Amniotic stem cell (primary cell): ENCODE results near the gene RSPH3.
"Not testable (repeated sequence)": the region's sequence is repeated elsewhere in the genome, so short reads cannot be mapped to it uniquely, and the experiment has no call there.

Experiments
- DNase-seq: peaks from one replicate; lab custom pipeline; 2025; lab: John Stamatoyannopoulos, UW

The RSPH3 gene

DNA sequence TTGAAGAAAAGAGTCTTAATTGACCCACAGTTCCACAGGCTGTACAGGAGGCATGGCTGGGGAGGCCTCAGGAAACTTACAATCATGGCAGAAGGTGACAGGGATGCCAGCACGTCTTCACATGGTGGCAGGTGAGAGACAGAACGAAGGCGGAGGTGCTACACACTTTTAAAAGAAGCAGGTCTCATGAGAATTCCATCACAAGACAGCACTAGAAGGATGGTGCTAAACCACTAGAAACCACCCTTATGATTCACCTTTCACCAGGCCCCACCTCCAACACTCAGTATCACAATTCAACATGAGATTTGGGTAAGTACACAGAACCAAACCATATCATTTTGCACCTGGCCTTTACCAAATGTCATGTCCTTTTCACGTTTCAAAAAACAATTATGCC, 23.9 kb upstream of the RSPH3 start:
- no peak for DNase-seq

DNA sequence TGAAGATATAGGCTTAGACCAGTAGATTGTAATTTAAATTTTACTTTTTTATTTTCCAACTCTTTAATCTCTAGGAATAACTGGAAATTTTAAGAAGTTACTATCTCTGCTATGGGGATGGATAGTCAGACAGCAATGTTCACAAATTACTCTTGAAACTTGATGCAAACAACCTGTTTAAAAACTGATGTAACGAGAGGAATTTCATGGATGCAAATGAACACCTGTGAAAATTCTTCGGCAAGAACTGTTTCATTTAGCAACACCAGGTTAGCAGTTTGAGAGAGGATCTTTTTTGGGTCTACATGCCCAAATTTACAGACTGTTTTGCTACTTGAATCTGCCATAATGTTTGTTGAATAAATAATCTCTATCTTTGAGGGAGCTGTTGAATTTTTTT, 20.0 kb upstream of the RSPH3 start:
- DNase-seq = no peak

DNA sequence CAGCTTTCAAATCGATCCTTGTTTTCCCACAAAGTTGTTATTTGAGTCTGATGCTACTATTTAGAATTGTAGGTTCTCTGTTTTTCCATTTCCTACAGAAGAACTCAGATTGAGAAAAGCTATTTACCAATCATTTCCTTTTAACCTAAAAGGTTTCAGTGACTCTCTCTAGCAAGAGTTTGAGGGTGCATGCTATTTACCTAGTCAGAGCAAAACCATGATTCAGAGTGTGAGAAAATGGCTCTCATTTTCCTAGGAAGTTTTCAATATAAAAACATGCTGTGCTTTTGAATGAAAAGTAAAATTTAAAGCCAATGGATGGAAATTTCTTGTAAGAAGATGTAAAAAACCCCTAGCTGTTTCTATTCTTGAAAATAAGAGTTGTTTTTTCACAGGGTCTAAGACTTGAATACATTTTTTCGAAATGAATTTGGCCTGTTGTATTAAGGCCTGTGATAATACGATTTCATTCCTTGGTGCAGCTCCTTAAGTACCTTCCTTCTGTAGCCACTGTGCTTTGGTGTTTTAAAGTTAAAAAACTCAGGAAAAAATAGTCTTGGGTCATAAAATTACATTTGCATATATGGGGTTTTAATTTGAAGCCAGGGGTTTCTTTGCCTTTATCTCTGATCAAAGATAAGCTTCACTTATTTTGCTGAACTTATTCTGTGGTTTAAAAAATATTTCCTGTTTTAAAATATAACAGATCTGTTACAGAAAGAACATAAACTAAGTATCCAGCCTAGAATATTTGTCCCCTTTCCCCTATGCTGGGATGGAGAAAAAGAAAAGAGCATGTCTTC, 18.0 kb upstream of the RSPH3 start:
- DNase-seq = no peak

DNA sequence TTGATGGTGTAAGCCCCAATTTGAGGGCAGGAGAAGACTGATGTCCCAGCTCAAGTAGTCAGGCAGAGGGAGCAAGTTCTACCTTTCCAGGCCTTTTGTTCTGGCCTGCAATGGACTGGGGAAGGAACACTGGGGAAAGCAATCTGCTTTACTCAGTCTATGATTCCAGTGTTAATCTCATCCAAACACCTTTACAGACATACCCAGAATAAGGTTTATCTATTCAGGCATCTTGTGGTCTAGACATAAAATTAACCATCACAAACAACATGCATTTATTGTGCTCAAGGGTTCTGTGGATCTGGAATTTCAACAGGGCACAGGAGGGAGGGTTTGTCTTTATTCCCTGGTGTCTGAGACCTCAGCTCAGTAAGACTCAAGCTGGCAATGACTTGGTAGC, 14.4 kb upstream of the RSPH3 start:
- no peak for DNase-seq

DNA sequence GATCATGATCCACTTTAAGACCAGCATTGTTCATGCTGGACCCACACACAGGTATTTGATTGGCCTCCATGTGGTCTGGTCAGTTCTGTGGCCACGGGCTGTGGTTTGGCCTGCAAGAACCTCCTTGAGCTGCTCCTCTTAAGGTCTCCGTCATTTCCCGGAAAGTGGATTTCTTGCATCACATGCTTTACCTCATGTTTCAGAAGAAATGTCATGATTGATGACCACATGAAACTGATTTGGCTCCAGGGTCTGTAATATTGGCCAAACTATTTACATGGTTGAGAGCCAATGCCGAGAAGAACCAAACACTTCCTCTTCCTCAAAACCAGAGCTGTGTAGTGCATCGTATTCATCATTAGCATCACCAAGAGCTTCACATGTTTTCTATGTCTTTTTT, 13.2 kb upstream of the RSPH3 start:
- no peak for DNase-seq

DNA sequence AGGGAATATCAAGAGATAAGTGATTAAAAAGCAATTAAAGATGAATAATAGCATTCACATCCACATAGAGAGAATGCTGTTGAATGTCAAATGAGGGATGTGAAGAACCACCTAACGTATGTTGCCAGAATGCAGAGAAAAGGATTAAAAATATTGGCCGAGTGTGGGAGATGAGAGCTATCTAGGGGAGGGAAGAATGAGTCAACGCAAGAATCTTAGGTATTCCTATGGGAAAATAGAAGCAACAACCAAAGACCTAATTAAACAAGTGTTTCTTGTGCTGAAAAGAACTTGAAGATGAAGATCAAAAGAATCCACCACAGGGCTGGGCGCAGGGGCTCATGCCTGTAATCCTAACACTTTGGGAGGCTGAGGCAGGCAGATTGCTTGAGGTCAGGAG, 12.2 kb upstream of the RSPH3 start:
- no peak for DNase-seq

DNA sequence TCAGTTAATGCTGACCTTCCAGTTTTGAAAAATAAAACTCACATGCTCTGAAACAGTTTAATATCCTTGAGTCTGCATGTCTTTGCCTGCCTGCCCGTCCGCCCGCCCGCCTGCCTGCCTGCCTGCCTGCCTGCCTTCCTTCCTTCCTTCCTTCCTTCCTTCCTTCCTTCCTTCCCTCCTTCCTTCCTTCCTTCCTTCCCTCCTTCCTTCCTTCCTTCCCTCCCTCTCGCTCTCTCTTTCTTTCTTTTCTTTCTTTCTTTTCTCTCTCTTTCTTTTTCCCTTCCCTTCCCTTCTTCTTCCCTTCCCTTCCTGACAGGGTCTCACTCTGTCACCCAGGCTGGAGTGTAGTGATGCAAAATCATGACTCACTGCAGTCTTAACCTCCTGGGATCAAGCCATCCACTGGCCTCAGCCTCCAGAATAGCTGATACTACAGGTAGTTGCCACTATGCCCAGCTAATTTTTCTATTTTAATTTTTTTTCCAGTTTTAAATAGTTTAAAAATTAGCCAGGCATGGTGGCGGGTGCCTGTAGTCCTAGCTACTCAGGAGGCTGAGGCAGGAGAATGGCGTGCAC, 10.1 kb upstream of the RSPH3 start:
- DNase-seq = not testable (repeated sequence)

DNA sequence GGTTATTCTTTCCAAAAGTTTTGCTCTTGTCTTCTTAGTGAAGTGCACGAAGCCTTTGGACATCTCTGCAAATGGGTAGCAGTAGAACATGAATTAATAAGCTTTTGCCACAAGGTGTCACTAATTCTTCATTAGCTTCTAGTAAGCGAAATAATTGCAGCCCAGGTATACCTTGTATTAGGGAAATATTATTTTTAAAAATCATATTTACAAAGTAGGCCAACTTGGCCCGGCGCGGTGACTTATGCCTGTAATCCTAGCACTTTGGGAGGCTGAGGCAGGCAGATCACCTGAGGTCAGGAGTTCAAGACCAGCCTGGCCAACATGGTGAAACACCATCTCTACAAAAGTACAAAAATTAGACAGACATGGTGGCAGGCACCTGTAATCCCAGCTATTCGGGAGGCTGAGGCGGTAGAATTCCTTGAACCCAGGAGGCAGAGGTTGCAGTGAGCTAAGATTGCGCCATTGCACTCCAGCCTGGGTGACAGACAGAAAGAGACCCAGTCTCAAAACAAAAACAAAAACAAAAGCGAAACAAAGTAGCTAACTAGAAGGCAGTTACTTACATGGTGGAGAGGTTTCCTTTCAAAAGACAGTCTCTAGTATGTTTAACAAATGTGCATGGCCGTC, 8.8 kb upstream of the RSPH3 start:
- no peak for DNase-seq

DNA sequence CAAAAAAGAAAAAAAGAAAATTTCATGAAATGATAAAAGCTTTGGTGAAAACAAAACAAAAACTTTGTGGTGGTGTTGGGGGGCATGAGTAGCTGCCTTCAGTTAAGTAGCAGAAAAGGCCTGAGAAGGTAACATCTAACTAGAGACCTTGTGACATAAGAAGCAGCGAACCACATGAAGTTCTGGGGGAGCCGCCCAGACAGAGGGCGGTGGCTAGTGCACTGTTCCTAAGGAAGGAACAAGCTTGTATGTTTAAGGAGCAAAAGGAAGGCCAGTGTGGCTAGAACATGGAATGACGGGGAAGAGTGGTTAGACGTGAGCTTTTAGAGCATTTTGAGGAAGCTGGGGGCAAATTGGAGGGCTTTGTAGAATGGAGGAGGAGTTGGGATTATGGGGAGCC, 7.5 kb upstream of the RSPH3 start:
- no peak for DNase-seq

DNA sequence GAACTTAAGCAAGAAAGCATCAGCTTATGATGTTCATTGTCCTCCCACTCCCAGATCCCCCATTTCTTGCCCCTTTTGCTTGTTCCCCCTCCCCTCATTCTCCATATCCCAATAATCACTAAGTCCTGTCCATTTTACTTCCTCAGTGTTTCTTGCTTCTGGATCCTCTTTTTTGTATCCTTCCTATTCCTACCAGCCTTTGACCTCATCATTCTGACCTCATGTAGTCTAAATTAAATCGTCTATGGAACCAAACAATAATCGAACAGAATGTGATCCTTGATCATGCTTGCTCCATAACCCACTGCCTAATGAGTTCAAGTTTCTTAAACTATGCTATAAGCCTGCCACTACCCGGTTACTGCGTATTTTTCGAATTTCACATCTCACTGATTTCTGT, 5.4 kb upstream of the RSPH3 start:
- no peak for DNase-seq

DNA sequence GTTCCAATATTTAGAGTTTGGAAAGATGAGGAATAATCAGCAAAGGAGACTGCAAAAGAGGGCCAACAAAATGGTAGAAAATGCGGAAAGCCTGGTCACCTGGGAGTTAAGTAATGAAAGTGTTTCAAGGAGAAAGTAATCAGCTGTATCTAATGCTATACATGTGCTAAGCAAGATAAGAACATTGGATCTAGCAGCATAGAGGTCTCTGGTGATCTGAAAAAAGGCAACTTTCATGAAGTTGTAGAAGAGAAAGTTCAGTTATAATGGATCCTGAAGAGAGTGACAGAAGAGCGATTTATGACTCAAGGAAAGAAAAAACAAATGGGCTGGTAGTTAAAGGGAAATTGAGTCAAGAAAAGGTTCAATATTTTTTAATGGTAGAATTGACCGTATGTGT, 4.6 kb upstream of the RSPH3 start:
- DNase-seq = no peak

DNA sequence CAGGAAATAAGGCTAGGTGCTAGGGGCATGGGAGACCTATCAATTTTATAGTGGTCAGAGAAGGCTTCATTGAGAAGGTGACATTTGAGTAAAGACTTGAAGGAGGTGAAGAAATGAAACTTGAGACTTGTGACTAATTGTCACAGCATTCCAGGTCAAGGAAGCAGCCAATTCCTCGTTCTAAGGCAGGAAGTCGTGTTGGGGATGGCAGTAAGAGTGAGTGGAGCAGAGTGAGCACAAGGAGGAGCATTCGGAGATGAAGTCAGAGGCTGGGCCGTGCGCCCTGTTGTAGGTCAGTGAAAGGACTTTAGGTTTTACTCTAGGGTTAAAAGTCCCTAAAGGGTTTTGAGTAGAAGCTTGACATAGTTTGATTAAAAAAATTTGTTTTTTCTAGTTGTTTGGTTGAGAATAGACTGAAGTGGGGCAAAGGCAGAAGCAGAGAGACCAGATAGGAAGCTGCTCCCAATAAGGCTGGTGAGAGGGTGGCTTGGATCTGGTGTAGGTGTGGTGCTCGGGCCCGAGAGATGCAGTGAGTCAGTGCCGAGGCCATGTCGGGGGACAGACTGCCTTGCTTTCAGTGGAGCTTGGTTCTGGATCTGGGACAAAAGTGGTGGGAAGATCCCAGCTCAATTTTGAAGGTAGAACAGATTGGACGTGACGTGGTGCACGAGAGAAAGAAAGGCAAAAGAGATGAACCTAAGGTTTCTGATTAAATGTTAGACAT, 2.6 kb upstream of the RSPH3 start:
- no peak for DNase-seq

DNA sequence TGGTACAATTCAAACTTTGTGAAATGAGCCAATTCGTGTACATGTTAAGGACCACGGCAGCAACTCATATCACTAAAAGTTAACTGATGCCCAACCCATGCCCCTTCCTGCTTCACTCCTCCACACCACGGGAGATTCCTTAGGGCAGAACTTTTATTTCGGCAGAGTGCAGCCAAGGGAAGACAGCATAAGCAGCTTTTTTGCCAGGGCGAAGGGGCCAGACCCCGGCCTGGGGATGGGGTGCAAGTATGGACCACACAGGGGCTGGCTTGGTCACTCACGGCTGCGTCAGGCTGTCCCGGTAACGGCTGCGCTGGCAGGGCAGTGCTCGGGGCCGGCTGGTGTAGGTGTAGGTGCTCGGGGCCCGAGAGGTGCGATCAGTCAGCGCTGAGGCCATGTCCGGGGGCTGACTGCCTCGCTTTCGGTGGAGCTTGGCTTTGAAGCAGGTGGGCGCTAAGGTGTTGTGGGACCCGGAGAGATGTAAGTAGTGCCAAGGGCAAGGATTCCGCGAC, 792 bp downstream of the RSPH3 start:
- DNase-seq = no peak

DNA sequence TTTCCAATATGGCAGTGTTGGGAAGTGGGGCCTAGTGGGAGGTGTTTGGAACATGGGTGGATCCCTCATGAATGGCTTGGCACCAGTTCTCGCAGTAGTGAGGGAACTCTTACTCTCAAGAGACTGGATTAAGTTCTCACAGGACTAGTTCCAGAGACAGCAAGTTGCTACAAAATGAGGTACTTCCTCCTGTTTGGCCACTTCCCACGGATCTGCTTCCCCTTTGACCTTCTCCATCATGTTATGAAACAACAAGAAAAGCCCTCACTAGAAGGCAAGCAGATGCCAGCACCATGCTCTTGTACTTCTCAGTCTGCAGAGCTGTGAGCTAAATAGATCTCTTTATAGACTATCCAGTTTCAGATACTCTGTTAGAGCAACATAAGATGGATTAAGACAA, 3.1 kb downstream of the RSPH3 start:
- DNase-seq = no peak

DNA sequence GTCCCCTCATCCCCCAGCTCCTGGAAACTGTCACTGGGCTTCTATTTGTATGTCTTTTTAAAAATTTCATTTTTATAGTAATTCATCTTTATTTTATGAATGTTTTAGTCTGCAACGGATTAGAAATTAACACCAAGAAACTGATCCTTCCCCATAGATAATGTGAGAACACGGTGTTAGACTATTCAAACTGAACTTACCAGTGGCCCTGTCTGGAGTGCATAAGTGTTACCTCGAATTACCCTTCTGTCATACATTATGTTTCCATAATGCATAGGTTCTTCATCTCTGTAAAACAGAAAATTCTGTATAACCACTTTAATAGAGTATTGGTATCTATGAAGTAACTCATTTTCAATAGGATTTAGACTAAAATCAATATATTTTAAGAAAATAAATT, 6.4 kb downstream of the RSPH3 start:
- no peak for DNase-seq

DNA sequence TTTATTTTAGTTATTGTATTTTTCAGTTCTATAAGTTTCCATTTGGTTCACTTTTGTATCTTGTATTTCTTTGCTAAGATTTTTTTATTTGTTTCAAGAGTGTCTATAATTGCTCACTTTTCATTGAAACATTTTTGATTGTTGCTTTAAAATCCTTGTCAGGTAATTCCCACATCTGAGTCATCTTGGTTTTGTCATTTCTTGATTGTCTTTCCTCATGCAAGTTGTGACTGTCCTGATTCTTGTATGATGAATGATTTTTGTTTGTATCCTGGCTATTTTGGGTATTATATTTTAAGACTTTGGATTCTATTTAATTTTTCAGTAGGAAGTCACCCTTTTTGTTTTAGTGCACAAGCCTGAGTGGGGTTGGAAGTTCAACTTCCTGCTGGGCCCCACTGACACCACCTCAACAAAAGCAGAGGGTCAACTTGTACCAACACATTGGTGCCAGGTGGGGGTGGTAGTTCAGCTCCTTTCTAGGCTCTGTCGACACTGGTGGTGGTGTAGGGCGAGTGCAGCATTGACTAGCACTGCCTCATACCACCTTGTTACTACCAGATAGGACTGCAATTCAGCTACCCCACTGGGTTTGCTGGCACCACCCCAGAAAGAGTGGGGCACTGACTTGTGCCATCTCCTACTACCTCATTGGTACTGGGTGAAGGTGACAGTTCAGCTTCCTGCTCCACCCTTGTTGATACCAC, 8.8 kb downstream of the RSPH3 start:
- DNase-seq = no peak

DNA sequence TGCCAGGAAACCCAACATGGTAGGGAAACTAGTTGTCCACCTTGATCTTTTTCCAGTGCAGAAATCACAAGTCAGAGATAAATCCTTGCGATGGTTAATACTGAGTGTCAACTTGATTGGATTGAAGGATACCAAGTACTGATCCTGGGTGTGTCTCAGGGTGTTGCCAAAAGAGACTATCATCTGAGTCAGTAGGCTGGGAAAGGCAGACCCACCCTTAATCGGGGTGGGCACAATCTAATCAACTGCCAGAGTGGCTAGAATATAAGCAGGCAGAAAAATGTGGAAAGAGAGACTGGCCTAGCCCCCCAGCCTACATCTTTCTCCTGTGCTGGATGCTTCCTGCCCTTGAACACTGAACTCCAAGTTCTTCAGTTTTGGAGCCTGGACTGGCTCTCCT, 10.3 kb downstream of the RSPH3 start:
- not testable (repeated sequence) for DNase-seq

DNA sequence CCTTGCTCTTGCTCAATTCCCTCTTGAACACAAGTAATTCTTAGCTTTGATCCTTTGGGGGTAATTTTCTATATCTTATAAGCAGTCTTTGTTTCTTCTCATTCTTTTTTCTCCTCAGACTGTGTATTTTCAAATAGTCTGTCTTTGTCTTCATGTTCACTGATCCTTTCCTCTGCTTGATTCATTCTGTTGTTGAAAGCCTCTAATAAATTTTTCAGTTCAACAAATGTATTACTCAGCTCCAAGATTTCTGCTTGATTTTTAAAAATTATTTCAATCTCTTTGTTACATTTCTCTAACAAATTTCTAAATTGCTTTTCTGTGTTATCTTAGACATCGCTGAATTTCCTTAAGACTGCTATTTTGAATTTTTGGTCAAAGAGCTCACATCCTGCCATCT, 11.5 kb downstream of the RSPH3 start:
- no peak for DNase-seq

DNA sequence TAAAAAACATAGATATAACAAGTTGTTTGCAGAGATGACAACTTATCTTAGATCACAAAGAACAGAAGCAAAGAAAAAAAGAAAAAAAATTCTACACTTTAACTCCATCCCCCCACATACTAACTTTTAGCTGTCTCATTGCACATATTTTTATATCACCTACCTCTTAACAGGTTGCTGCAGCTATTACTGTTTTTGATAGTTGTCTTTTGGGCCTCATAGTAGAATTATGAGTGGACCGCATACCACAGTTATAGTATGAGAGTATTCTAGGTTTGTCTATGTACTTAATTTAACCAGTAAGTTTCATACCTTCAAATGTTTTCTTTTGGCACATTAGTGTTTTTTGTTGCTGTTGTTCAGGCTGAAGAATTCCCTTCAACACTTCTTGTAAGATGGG, 12.3 kb downstream of the RSPH3 start:
- no peak for DNase-seq

DNA sequence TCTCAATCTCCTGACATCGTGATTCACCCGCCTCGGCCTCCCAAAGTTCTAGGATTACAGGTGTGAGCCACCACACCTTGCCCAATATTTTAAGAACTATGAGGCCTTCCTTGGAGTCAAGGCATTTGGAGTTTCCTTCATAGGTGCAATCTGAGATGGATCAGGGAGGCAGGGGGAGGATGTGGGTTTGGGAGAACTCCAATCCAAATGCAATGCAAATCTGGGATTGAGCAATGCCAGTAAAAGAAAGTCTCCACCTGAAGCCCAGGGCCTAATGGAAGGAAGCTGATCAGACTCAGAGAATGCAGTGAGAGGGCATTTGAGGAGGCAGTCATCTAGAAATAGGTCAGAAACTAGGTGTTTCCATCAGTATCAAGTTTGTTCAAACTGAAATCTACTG, 21.2 kb downstream of the RSPH3 start:
- DNase-seq = no peak

DNA sequence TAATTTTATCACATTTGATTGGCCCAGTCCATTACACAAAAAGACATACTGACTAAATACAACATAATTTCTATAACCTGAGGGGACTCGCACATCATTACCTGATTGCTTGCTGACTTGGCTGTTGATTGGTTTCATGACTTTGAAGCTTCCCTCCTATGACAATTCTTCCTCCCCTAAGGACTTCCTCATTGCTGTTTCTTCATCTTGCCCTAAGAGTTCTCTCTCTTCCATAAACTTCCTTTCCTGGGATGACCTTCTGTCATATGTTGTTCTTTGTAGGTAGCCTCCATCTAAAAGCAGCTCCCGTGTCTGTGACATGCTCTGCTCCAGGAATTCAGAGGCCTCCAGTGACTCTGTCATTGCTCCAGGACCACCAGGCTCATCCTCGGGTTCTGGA, 22.6 kb downstream of the RSPH3 start:
- DNase-seq = no peak
